GM06990 (cell line): ENCODE measurements around the gene VPS52.

ENCODE experiments used
- DNase-seq: peaks from one replicate; pipeline ENCODE4 v3.0.0-alpha.2; 2011; ENCODE audit not compliant: insufficient read length; ENCODE audit errors: extremely low read depth
- H3K27me3 ChIP-seq: replicated peaks from 2 replicates; pipeline ENCODE4 v1.6.0; 2011; ENCODE audit warnings: low read length; ENCODE audit not compliant: control insufficient read depth, insufficient read depth
- H3K36me3 ChIP-seq: 2 replicates; pipeline ENCODE4 v1.5.1; 2011; ENCODE audit warnings: low read length; ENCODE audit not compliant: control insufficient read depth, insufficient read depth
- H3K4me3 ChIP-seq: replicated peaks from 2 replicates; pipeline ENCODE4 v1.5.1; 2011; ENCODE audit warnings: low read depth, mild to moderate bottlenecking, control low read depth, low read length
- CTCF ChIP-seq: IDR thresholded peaks from 2 replicates; pipeline ENCODE4 v1.5.1; 2011; ENCODE audit warnings: low read length, control low read depth, mild to moderate bottlenecking, inconsistent platforms; ENCODE audit not compliant: insufficient read depth, poor library complexity, severe bottlenecking

The VPS52 gene

DNA sequence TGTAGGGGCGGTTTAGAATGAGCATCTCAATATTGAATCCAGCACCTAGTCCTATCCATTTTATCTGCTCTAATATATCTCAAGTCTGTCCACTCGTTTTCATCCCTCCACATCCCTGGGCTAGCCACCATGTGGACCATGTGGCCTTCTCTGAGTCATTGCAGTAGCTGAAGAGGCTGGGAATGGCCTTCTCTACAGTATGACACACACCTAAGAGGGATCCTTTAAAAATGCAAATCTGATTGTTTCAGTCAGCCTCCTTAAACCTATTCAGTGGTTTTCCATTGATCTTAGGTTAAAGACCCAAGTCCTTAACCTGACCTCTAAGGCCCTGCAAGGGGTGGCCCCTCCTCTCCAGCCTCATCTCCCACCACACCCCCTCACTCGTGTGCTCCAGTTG, 54.0 kb downstream of the VPS52 start:
- DNase-seq = no peak
- H3K4me3 ChIP-seq = no peak overlapping the region
- no peaks in the 10 kb centered on the region for H3K36me3 ChIP-seq
- H3K27me3 ChIP-seq = peaks cover 2% of the 10 kb centered on the region
- TF ChIP-seq CTCF = no peak

GRCh38 chr6:33217246-33217645, 54.4 kb downstream of the VPS52 start:
- no peak overlapping the region for H3K4me3 ChIP-seq
- peaks cover 2% of the 10 kb centered on the region for H3K27me3 ChIP-seq
- TF ChIP-seq CTCF = no peak
- no peak for DNase-seq
- no peaks in the 10 kb centered on the region for H3K36me3 ChIP-seq

DNA sequence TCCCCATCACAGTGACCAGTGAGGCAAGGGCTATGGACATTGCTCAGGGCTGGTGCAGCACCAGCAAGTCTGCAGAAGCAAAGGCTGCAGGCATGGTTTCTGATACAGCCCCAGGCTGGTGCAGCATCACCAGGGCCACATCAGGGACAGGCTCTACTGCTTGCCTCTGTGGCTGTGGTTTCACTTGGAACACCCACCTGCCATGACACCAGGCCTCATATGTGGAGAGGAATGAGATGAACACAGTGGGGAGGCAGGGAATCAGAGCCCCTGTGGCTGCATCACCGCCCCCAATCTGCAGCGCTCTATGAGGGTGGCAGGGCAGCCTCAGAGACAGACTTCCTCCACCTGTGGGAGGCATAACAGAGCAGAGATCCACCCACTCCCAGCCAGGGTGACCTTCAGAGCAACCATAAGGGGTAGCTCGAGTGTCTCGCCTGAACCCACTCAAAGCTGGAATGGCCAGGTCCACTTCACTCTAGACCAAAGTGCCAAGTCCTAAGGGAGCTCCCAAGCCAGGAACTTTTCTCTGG, 55.5 kb downstream of the VPS52 start:
- no peak for TF ChIP-seq CTCF
- Histone ChIP-seq H3K36me3 (peaks cover 2% of the 10 kb centered on the region; the same call in 1 of the 2 replicates), H3K4me3 (no peak overlapping the region), H3K27me3 (peaks cover 2% of the 10 kb centered on the region)
- DNase-seq = no peak

DNA sequence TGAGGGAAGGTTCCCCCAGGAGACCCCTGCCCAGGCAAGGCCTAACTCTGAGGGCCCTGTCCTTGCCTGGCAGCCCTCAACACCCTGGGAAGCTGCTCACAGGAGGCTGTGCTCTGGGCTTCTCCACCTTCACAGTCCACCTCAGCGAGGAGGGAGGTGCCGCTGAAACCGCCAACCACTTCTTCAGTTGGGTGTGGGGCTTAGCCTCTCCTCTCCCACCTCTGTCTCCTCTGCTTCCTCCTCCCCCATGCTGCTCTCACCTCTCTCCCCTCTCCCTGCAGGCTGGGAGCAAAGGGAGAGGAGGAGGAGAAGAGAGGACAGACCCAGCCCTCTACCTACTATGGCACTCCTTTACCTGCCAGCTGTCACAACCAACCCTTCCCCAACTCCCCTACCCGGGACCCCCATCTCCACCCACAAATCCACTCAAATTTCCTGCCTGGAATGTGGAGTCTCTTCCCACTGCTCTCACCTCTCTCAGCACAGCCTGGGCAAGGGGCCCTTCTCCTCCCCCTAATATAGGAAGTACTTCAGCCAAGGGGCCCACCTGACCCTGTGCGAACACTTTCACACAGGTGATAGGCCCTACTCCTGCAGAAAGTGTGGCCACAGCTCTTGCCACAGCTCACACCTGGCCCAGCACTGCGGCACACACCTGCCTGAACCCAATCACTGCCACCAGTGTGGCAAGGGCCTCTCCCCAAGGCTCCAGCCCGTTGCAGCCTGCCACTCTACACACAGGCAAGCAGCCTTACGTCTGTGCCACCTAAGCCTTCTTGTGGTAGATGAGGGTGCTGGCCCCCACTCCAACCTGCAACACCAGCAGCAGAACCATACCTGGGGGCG, 56.2 kb downstream of the VPS52 start:
- peaks cover 2% of the 10 kb centered on the region for H3K27me3 ChIP-seq
- no peak overlapping the region for H3K4me3 ChIP-seq
- DNase-seq = no peak
- H3K36me3 ChIP-seq = peaks cover 2% of the 10 kb centered on the region; the same call in 1 of the 2 replicates
- TF ChIP-seq CTCF = no peak

DNA sequence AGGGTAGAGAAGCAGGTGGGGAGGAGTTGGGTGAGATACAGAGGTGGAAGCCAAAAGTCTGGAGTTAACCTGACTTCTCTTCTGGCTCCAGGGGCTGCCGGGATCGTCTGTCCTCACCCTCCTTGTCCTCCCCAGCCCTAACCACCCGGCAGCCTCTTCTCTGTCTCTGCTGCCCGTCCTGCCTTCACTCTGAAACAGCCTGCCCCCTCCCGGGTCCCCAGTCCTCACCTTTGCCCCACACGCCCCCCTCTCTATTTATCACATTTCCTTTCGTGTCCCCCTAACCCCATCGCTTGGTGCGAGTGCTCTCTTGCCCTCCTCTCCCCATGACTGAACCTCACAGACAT, 57.7 kb downstream of the VPS52 start:
- no peak for DNase-seq
- no peak for TF ChIP-seq CTCF
- Histone ChIP-seq H3K4me3 (no peak overlapping the region), H3K27me3 (peaks cover 2% of the 10 kb centered on the region), H3K36me3 (peaks cover 4% of the 10 kb centered on the region)
